ENCODE measurements around the gene BIRC7.

GRCh38 chr20:63191400-63191799, 44.3 kb upstream of the BIRC7 start:
- TF ChIP-seq EP300 (IDR thresholded peaks at IDR 0.05) (no peak), POLR2AphosphoS5 (IDR thresholded peaks at IDR 0.05) (no peak), POLR2A (IDR thresholded peaks at IDR 0.05) (no peak)
- TF ChIP-seq, protein P1, sequence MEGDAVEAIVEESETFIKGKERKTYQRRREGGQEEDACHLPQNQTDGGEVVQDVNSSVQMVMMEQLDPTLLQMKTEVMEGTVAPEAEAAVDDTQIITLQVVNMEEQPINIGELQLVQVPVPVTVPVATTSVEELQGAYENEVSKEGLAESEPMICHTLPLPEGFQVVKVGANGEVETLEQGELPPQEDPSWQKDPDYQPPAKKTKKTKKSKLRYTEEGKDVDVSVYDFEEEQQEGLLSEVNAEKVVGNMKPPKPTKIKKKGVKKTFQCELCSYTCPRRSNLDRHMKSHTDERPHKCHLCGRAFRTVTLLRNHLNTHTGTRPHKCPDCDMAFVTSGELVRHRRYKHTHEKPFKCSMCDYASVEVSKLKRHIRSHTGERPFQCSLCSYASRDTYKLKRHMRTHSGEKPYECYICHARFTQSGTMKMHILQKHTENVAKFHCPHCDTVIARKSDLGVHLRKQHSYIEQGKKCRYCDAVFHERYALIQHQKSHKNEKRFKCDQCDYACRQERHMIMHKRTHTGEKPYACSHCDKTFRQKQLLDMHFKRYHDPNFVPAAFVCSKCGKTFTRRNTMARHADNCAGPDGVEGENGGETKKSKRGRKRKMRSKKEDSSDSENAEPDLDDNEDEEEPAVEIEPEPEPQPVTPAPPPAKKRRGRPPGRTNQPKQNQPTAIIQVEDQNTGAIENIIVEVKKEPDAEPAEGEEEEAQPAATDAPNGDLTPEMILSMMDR (IDR thresholded peaks at IDR 0.05), result no peak
